HG02588 (cell line): ENCODE measurements around the gene LRTM1.

Experiments used
- ATAC-seq: cut with Tn5 transposase; IDR thresholded peaks from one replicate; pipeline ENCODE4 v1.9.1; 2021; ENCODE audit warnings: mild to moderate bottlenecking, moderate library complexity; ENCODE audit not compliant: unreplicated experiment

LRTM1 gene

GRCh38 chr3:54928046-54928770, at the start of gene LRTM1:
TSS of gene LRTM1 (minus strand) at chr3:54928059. CDS start at chr3:54927911, 148 bp downstream.
- ATAC-seq: no peak

- no peak for ATAC-seq
Measured at GRCh38 chr3:54977439-54977838, 49.6 kb upstream of the LRTM1 start.

GRCh38 chr3:54970895-54971294, 43.0 kb upstream of the LRTM1 start:
- no peak for ATAC-seq

GRCh38 chr3:54969652-54970051, 41.8 kb upstream of the LRTM1 start:
- no peak for ATAC-seq

GRCh38 chr3:54968546-54969172, 40.8 kb upstream of the LRTM1 start:
- ATAC-seq: no peak

GRCh38 chr3:54967731-54968161, 39.9 kb upstream of the LRTM1 start:
- no peak for ATAC-seq

DNA sequence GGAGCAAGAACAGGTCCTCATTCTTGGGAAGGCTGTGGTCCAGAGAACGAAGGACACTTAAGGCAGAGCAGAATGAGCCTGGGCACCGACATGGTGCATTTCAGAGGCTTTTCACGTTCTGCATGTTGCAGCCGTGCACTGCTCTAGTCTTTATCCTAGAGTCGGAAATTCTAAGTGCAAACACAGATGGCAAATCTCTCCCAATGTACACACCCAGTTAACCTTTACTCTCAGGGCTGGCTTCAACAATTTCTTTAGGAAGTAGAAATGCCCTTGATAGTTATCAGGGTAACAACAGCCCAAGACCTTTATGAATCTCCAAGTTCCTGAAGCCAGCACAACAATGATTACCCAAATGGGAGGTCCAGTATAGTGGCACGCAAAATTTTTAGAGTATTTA, 39.1 kb upstream of the LRTM1 start:
- ATAC-seq: no peak

GRCh38 chr3:54965746-54966145, 37.9 kb upstream of the LRTM1 start:
- no peak for ATAC-seq

DNA sequence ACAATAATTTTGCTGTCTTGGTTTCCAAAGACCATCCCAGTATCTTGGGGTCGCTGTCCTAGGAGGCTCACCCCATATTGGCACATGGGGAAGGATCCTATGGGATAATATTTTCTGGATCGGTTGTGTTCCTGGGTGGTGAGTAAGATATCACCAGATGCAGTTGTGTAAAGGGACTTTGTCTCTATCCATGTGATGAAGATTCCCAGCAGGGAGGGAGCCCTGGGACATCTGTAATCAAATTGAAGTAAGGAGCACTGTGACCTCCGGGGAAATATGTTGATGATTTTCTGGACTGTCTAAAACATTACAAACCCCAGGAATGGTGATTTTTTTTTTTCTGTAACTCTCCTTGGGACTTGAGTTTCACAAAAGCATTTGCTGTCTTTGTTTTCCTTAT, 36.2 kb upstream of the LRTM1 start:
- ATAC-seq: no peak

DNA sequence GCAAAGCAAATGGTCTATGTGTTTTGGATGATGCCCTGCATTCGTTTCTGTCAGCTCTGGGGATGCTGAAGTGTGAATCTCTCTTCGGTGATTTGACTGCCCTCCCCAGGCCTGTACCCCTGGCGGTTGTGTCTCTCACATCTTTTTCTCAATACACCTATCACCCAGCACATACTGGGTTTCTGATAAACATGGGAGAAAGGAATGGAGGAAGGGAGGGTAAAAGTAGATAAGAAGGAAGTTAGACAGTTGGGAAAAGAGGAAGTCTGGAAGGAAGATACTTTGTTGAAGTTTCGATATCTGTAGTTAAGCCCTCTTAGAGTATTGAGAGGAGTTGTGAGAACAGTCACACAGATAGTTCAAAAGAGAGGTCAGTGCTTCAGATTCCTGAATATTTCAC, 35.8 kb upstream of the LRTM1 start:
- ATAC-seq: no peak

DNA sequence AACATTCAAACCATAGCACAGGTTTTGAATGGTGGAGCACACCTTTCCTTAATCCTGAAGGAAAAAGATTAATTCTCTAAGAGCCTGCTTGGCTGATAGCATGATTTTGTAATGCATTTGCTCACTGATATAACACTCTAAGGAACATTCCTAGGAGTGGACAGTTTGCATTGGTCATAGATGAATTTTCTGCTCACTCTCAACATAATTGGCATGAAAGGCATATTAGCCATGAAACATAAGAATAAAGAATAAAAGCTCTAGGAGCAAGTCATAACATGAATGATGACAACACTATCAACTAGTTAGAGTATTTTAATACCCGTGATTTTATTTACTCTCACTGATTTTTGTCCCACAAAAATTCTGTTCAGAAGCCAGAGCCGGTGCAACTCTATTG, 34.3 kb upstream of the LRTM1 start:
- ATAC-seq: no peak

DNA sequence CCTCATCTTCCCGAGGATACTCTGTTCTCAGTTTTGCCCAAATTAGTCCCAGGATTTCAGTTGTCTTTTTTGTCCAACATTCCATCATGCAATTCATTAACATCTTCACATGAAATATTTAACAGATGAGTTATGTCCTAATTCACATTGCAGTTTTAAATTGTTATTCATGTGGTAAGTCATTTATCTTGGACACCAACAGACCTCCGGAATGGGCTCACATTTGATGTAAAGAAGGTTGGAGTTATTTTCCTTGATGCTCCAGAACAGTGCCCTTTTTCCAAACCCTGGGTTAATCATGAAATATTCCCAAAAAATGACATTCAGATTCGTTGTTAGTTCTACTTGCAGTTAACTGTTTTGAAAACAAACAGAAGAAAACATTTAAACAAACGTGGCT, 32.8 kb upstream of the LRTM1 start:
- ATAC-seq: no peak

GRCh38 chr3:54960082-54960481, 32.2 kb upstream of the LRTM1 start:
- ATAC-seq: no peak

DNA sequence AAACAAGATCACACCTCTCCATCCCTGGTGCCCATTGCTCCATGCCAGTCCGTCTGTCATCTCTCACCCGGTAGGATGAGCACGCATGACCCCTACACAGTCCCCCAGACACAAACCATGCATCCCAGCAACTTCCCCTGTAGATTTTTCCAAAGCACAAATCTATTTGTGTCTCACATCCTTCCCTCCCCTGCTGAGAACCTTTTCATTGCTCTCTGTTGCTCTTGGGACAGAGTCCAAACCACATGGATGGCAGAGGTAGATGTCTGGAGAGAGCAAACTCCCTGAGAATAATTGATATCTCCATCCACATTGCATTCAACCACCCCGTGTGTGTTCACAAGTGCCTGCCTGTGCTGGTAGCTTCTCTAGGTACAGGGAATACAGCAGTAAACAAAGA, 29.9 kb upstream of the LRTM1 start:
- ATAC-seq: no peak

DNA sequence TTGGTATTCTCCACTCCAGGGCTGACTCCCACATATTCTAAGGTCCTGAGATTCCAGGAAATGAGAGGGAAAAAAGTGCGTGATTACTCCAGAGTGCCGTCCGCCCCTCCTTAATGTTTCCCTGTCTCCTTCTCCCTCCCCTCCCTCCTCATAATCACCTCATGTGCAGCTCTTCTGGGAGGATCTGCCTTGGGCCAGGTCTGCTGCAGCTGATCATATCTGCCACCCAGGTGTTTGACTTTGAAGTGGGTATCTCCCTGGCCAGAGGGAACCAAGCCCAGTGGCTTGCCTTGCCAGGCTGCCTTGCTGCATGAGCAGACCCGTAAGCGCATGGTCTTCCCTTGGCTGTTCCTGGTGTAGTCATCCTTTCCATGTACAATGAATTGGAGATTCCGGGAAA, 28.1 kb upstream of the LRTM1 start:
- no peak for ATAC-seq

DNA sequence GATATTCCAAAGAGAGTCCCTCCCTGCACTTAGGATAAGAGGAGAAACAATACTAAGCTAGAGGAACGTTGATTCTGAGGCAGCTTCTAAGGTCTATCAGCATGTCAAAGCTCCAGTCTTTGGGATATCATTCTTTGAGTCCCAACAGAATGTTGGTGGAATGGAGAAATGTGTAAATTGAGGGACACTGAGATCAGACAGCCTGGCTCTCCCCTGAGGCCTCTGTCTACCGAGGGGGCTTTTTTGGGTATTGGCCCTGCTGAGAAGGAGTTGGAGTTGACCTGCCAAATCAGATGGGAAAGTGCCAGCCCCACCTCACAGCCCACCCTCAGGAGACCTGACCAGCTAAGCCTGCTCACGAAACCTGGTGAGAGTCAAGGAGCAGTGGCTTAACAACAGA, 27.6 kb upstream of the LRTM1 start:
- no peak for ATAC-seq

GRCh38 chr3:54954521-54954920, 26.7 kb upstream of the LRTM1 start:
- ATAC-seq: no peak

GRCh38 chr3:54954022-54954421, 26.2 kb upstream of the LRTM1 start:
- ATAC-seq: no peak

- no peak for ATAC-seq
Measured at GRCh38 chr3:54951405-54951804, 23.5 kb upstream of the LRTM1 start.

GRCh38 chr3:54950391-54951003, 22.6 kb upstream of the LRTM1 start:
- ATAC-seq: no peak

GRCh38 chr3:54949491-54950044, 21.7 kb upstream of the LRTM1 start:
- ATAC-seq: no peak
